Panc1 (cell line): ENCODE results near the gene POGK. TPM values are rescaled to one million over a fixed set of nuclear protein-coding genes. Genes with fewer than 3 reads are reported as not detected.

Source experiments
- ATAC-seq: fragments of 200-7000 bp; cut with Tn5 transposase; 2 replicates; pipeline ENCODE4 v1.9.1; 2020; ENCODE audit warnings: mild to moderate bottlenecking, moderate library complexity
- BruUV-seq: library from RNA; stranded (reverse); fragments of 400-500 nt; replicated peaks from 2 replicates; lab custom pipeline; 2021; lab: Mats Ljungman, UMichigan
- CTCF ChIA-PET: fragments of 300-600 bp; sonication (Branson Sonifier 250); formaldehyde crosslinking; loops from one replicate; lab custom pipeline; 2022; ENCODE audit warnings: antibody characterized with exemption; lab: Charles Lee
- POLR2A ChIA-PET: fragments of 300-600 bp; sonication (Branson Sonifier 250); formaldehyde crosslinking; loops from one replicate; lab custom pipeline; 2022; ENCODE audit warnings: antibody characterized with exemption; lab: Charles Lee
- DNase-seq: peaks from one replicate; pipeline ENCODE4 v3.0.0-alpha.2; 2010; ENCODE audit warnings: low read depth, low spot score
- H3K27ac ChIP-seq: 2 replicates; pipeline ENCODE4 v1.5.1; 2011; ENCODE audit warnings: mild to moderate bottlenecking, low read length, inconsistent platforms
- H3K27me3 ChIP-seq: fragments of 200-500 bp; sonication (Bioruptor generic); 2 replicates; pipeline ENCODE4 v1.6.0; 2014; ENCODE audit warnings: low read length, inconsistent platforms; ENCODE audit not compliant: control insufficient read depth, insufficient read depth
- H3K36me3 ChIP-seq: fragments of 200-500 bp; sonication (Bioruptor generic); 2 replicates; pipeline ENCODE4 v1.5.1; 2014; ENCODE audit warnings: inconsistent platforms, mild to moderate bottlenecking, low read length, moderate library complexity; ENCODE audit not compliant: control insufficient read depth, insufficient read depth
- H3K4me1 ChIP-seq: 2 replicates; pipeline ENCODE4 v1.5.1; 2011; ENCODE audit warnings: inconsistent platforms, mild to moderate bottlenecking, low read length, moderate library complexity; ENCODE audit not compliant: control insufficient read depth, insufficient read depth
- H3K4me3 ChIP-seq, 2 experiments: 2 replicates each; pipeline ENCODE4 v1.5.1; 2011 to 2012; ENCODE audit warnings: low read depth in 2 of 2, low read length in 2 of 2, mild to moderate bottlenecking in 2 of 2, inconsistent platforms in 1 of 2, moderate library complexity in 1 of 2
- H3K9me3 ChIP-seq: fragments of 200-500 bp; sonication (Bioruptor generic); 2 replicates; pipeline ENCODE4 v1.5.1; 2014; ENCODE audit warnings: low read depth, mild to moderate bottlenecking, inconsistent platforms, low read length, moderate library complexity; ENCODE audit not compliant: control insufficient read depth, insufficient read depth
- CTCF ChIP-seq: fragments of 450-650 bp; IDR thresholded peaks from 2 replicates; pipeline ENCODE4 v1.5.1; 2017; ENCODE audit warnings: mild to moderate bottlenecking
- POLR2AphosphoS5 ChIP-seq: IDR thresholded peaks from 2 replicates; pipeline ENCODE4 v1.6.1; 2012; ENCODE audit warnings: mild to moderate bottlenecking, low read depth, low read length, moderate library complexity
- REST ChIP-seq, 2 experiments: IDR thresholded peaks; 2 replicates each; pipeline ENCODE4 v1.6.1; 2011 to 2012; ENCODE audit warnings: low read depth in 2 of 2, control low read depth in 1 of 2, low read length in 1 of 2, mild to moderate bottlenecking in 1 of 2, moderate library complexity in 1 of 2; ENCODE audit not compliant: insufficient read depth in 1 of 2
- SIN3A ChIP-seq: IDR thresholded peaks from 2 replicates; pipeline ENCODE4 v1.6.1; 2012; ENCODE audit warnings: low read depth, mild to moderate bottlenecking, low read length, moderate library complexity, borderline replicate concordance; ENCODE audit not compliant: insufficient read depth
- TCF7L2 ChIP-seq: IDR thresholded peaks from 2 replicates; pipeline ENCODE4 v1.6.1; 2011; ENCODE audit warnings: mild to moderate bottlenecking, low read depth, low read length, inconsistent platforms
- in situ Hi-C: cut with HindIII; loops from 2 replicates; pipeline ENCODE4 v1.10.0; 2016; ENCODE audit warnings: low sequenced_read_pairs, low pct_unique_long_range_greater_than_20kb
- intact Hi-C: fragments of 100-400 bp; cut with micrococcal nuclease; formaldehyde crosslinking; loops from one replicate; pipeline ENCODE4 v1.10.0; 2022; ENCODE audit not compliant: unreplicated experiment
- total RNA-seq: library from RNA; stranded (reverse); gene quantifications from one replicate; pipeline ENCODE4 v1.2.1, GENCODE V29; 2021; ENCODE audit not compliant: unreplicated experiment

The POGK gene
- total RNA-seq, 1 experiment from 2014 or later, result 49.5 TPM

GRCh38 chr1:166858726-166859419, 19.6 kb downstream of the POGK start:
- Histone ChIP-seq H3K36me3 (peaks cover 50% of the 10 kb centered on the region), H3K9me3 (no peaks in the 10 kb centered on the region), H3K27ac (no peak overlapping the region), H3K27me3 (no peaks in the 10 kb centered on the region), H3K4me3 (no peak overlapping the region), H3K4me1 (no peaks in the 10 kb centered on the region)
- POLR2A ChIA-PET, result no interaction called here
- TF ChIP-seq TCF7L2, result no peak
- no peak for TF ChIP-seq SIN3A
- no peak for TF ChIP-seq POLR2AphosphoS5
- TF ChIP-seq REST (IDR thresholded peaks at IDR 0.05; ENCODE audit: insufficient read depth in 1 of 2, low read depth in 2 of 2, low read length in 1 of 2), result no peak
- no peak for TF ChIP-seq CTCF
- intact Hi-C loops (no loop called here), in situ Hi-C loops (no loop called here)
- CTCF ChIA-PET, result no interaction called here
- no peak for ATAC-seq
- no TSS peak for BruUV-seq
- no peak for DNase-seq

- DNase-seq (no peak), ATAC-seq (no peak)
- H3K27me3 ChIP-seq, result no peaks in the 10 kb centered on the region
- intact Hi-C loops (no loop called here), in situ Hi-C loops (no loop called here)
- POLR2A ChIA-PET, result interaction anchor here (0.6 kb wide), 1 partner anchor 76 kb away, joined by 3 read pairs; no protein-coding TSS in a partner anchor
- no TSS peak for BruUV-seq
- no peaks in the 10 kb centered on the region for H3K9me3 ChIP-seq
- TF ChIP-seq TCF7L2 (no peak), POLR2AphosphoS5 (no peak), SIN3A (no peak), CTCF (no peak)
- CTCF ChIA-PET, result no interaction called here
- no peak overlapping the region for H3K4me3 ChIP-seq
- peaks cover 43% of the 10 kb centered on the region for H3K36me3 ChIP-seq
- no peaks in the 10 kb centered on the region for H3K4me1 ChIP-seq
- no peak overlapping the region for H3K27ac ChIP-seq
Observed at GRCh38 chr1:166859597-166859996, 20.3 kb downstream of the POGK start.
